Measurements from ENCODE around the gene CA11. TPM values are rescaled to one million over a fixed set of nuclear protein-coding genes. Genes with fewer than 3 reads are reported as not detected.
A peak's percentile ranks its signal among the peaks of the same experiment; 100 is the strongest.

CA11 gene
- total and polyA plus RNA-seq, 9 of the 15 experiments (the other 6 are each of a cell fraction or from before 2014, with no cell fraction given) = 2.9 to 19.9 (median 8.3) TPM

GRCh38 chr19:48618916-48619691 lies 26.9 kb downstream of the CA11 start, which contains the start of the genes RPL18 and SPHK2 (continued):
- TF ChIP-seq NKRF (IDR thresholded peaks at IDR 0.05; ENCODE audit: borderline replicate concordance) (peak; percentile 88; the same call in 1 of the 2 replicates), RCOR1 (IDR thresholded peaks at IDR 0.05; ENCODE audit: borderline replicate concordance in 1 of 2, low read depth in 2 of 2, low read length in 2 of 2) (peak in 1 of 2 experiments; percentile 98; a peak in 2 of 4 replicates), ETS1 (conservative IDR thresholded peaks at IDR 0.05; ENCODE audit: control insufficient read depth, low read depth, low read length) (peak; percentile 67; the same call in 1 of the 2 replicates), CLOCK (CRISPR knock-in tag; IDR thresholded peaks at IDR 0.05; ENCODE audit: borderline replicate concordance) (no peak), KAT7 (CRISPR knock-in tag; IDR thresholded peaks at IDR 0.05; ENCODE audit: borderline replicate concordance) (peak; percentile 87; the same call in 1 of the 2 replicates), FOXP4 (CRISPR knock-in tag; IDR thresholded peaks at IDR 0.05; ENCODE audit: borderline replicate concordance) (0 out of 2 replicates have a peak, but pooled peaks have one; percentile 67), HNRNPLL (IDR thresholded peaks at IDR 0.05; ENCODE audit: low read depth, low read length, poor library complexity, severe bottlenecking) (peak; percentile 90), NR2C2 (CRISPR knock-in tag; IDR thresholded peaks at IDR 0.05) (no peak; the same call in none of the 2 replicates), NR2C2 (tag; IDR thresholded peaks at IDR 0.05) (peak; percentile 91), POLR2B (IDR thresholded peaks at IDR 0.05; ENCODE audit: low read depth, partially characterized antibody) (peak; percentile 96), DACH1 (IDR thresholded peaks at IDR 0.05; ENCODE audit: partially characterized antibody) (no peak), KLF1 (tag; IDR thresholded peaks at IDR 0.05) (peak; percentile 70), E2F3 (CRISPR knock-in tag; IDR thresholded peaks at IDR 0.05) (no peak), HDGF (IDR thresholded peaks at IDR 0.05) (peak; percentile 97; the same call in 1 of the 2 replicates), KDM4B (IDR thresholded peaks at IDR 0.05; ENCODE audit: borderline replicate concordance in 2 of 2, low read depth in 1 of 2) (0 out of 4 replicates have a peak, but pooled peaks of 1 of the 2 experiments have one; percentile 86), ZNF589 (CRISPR knock-in tag; IDR thresholded peaks at IDR 0.05; ENCODE audit: low read depth) (peak; percentile 45; the same call in 1 of the 2 replicates), CCNT2 (IDR thresholded peaks at IDR 0.05; ENCODE audit: borderline replicate concordance, extremely low read depth, insufficient read length, low read depth, low read length) (peak; percentile 89), MBD2 (IDR thresholded peaks at IDR 0.05; ENCODE audit: borderline replicate concordance, low read depth) (peak; percentile 93)

Measured in K562 (cell line).